Inferior parietal cortex (tissue), 1 donor: ENCODE results near the gene SLC16A2.
"Not testable (repeated sequence)": the region's sequence is repeated elsewhere in the genome, so short reads cannot be mapped to it uniquely, and the experiment has no call there.

ENCODE experiments used
- DNase-seq: peaks from one replicate; pipeline ENCODE4 v3.0.0-alpha.2; 2016; ENCODE audit errors: extremely low spot score

The SLC16A2 gene

GRCh38 chrX:74446876-74447275 is 25.6 kb downstream of the SLC16A2 start:
- no peak for DNase-seq

GRCh38 chrX:74448669-74449068 is 27.4 kb downstream of the SLC16A2 start:
- no peak for DNase-seq

GRCh38 chrX:74449322-74449936 is 28.1 kb downstream of the SLC16A2 start:
- no peak for DNase-seq

- DNase-seq: no peak
These were observed 28.6 kb downstream of the SLC16A2 start for GRCh38 chrX:74449937-74450330.

- DNase-seq: no peak
These were observed 29.6 kb downstream of the SLC16A2 start for GRCh38 chrX:74450803-74451449.

- DNase-seq: no peak
These were observed 30.3 kb downstream of the SLC16A2 start for GRCh38 chrX:74451450-74452198.

- no peak for DNase-seq
These were observed 30.8 kb downstream of the SLC16A2 start for GRCh38 chrX:74452199-74452481.

- DNase-seq: no peak
These were observed 31.9 kb downstream of the SLC16A2 start for GRCh38 chrX:74453178-74453577.

GRCh38 chrX:74454233-74454632 is 32.9 kb downstream of the SLC16A2 start:
- DNase-seq: not testable (repeated sequence)

GRCh38 chrX:74458736-74459135 is 37.4 kb downstream of the SLC16A2 start:
- DNase-seq: no peak

- peak; percentile 6 for DNase-seq
These were observed 40.1 kb downstream of the SLC16A2 start for GRCh38 chrX:74461384-74461783.

- no peak for DNase-seq
These were observed 43.4 kb downstream of the SLC16A2 start for GRCh38 chrX:74464722-74465121.

GRCh38 chrX:74465424-74465823 is 44.1 kb downstream of the SLC16A2 start:
- DNase-seq: no peak

GRCh38 chrX:74467656-74468055 is 46.4 kb downstream of the SLC16A2 start:
- no peak for DNase-seq

GRCh38 chrX:74473116-74473515 is 51.8 kb downstream of the SLC16A2 start:
- not testable (repeated sequence) for DNase-seq

- DNase-seq: no peak
These were observed 69.0 kb downstream of the SLC16A2 start for GRCh38 chrX:74490247-74490646.

GRCh38 chrX:74492720-74493201 is 71.5 kb downstream of the SLC16A2 start:
- DNase-seq: no peak

- peak; percentile 2 for DNase-seq
These were observed 72.5 kb downstream of the SLC16A2 start for GRCh38 chrX:74493806-74494205.

GRCh38 chrX:74498924-74499323 is 77.6 kb downstream of the SLC16A2 start:
- no peak for DNase-seq

- DNase-seq: no peak
These were observed 78.8 kb downstream of the SLC16A2 start for GRCh38 chrX:74500067-74500466.

GRCh38 chrX:74500555-74500954 is 79.3 kb downstream of the SLC16A2 start:
- DNase-seq: no peak

GRCh38 chrX:74505437-74505836 is 84.1 kb downstream of the SLC16A2 start:
- DNase-seq: no peak
